SU-DHL-6 (cell line): ENCODE measurements around the gene OAS1.

Experiments
- CTCF ChIP-seq: fragments of 200-600 bp; sonication (generic); IDR thresholded peaks from one replicate; pipeline ENCODE4 v1.5.1; 2017; ENCODE audit warnings: antibody characterized with exemption, mild to moderate bottlenecking, low read length, moderate library complexity; ENCODE audit not compliant: insufficient read depth, poor library complexity, severe bottlenecking
- EZH2phosphoT487 ChIP-seq: fragments of 200-600 bp; sonication (generic), shearing (Covaris generic); conservative IDR thresholded peaks from 2 replicates; pipeline ENCODE4 v1.6.1; 2018; ENCODE audit warnings: mild to moderate bottlenecking, antibody characterized with exemption, low read length, moderate library complexity, mixed read lengths

GRCh38 chr12:112927925-112928324, 21.2 kb downstream of the OAS1 start:
- TF ChIP-seq CTCF: no peak
- TF ChIP-seq EZH2phosphoT487: no peak
